ENCODE measurements around the gene KIAA1671. TPM values are rescaled to one million over a fixed set of nuclear protein-coding genes. Genes with fewer than 3 reads are reported as not detected.

KIAA1671 gene
- polyA plus RNA-seq, 4 donors = 7.0 to 24.3 (median 14.7) TPM

- DNase-seq (peak in 1 of 2 donors; percentile 19), FAIRE-seq (no peak)
- H3K9me3 ChIP-seq (ENCODE audit: control insufficient read depth in 2 of 2, insufficient read depth in 1 of 2, low read depth in 1 of 2, low read length in 1 of 2) = peaks cover 0 to 2% of the 10 kb centered on the region in 2 donors
- 14 to 24% (median 20%) methylated on average over 2 of the region's 2 CpGs for WGBS, 3 donors
- no peaks in the 10 kb centered on the region for H3K27me3 ChIP-seq (ENCODE audit: control insufficient read depth in 3 of 3, insufficient read depth in 3 of 3, low read length in 3 of 3)
- no peaks in the 10 kb centered on the region for H3K4me1 ChIP-seq (ENCODE audit: control insufficient read depth in 3 of 3, insufficient read depth in 2 of 3, low read depth in 1 of 3, low read length in 2 of 3)
- H3K36me3 ChIP-seq (ENCODE audit: control insufficient read depth in 3 of 3, insufficient read depth in 2 of 3, low read depth in 1 of 3, low read length in 3 of 3) = peaks cover 0 to 13% (median 3%) of the 10 kb centered on the region in 3 donors
- no peak overlapping the region for H3K4me3 ChIP-seq (ENCODE audit: low read depth in 1 of 3, low read length in 3 of 3)
- H3K27ac ChIP-seq (ENCODE audit: low read depth in 1 of 3, low read length in 2 of 3) = peak overlapping the region in 1 of 3 donors; percentile 4
Observed at GRCh38 chr22:25139062-25139461, 186.5 kb downstream of the KIAA1671 start.

DNA sequence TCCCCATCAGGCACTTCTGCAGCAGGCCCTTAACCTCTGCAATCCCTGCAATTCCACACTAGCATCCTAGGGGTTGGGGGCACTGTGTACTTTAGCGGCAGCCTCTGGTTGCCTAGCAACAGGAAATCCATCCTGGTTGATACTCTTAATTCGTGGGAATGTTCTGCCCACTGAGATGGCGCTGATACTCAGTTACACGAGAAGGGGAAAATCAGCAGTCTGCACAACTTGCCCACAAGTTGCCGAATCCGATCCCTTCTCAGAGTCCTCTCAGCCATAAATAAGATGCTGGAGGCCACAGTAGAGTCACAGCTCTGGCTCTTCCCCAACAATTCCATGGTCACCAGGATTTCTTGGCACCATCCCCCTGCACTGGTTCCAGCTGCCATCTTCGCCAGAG is 189.6 kb downstream of the KIAA1671 start:
- Histone ChIP-seq H3K27me3 (ENCODE audit: control insufficient read depth in 3 of 3, insufficient read depth in 3 of 3, low read length in 3 of 3) (no peaks in the 10 kb centered on the region), H3K4me3 (ENCODE audit: low read depth in 1 of 3, low read length in 3 of 3) (no peak overlapping the region), H3K9me3 (ENCODE audit: control insufficient read depth in 2 of 2, insufficient read depth in 1 of 2, low read depth in 1 of 2, low read length in 1 of 2) (peaks cover 0 to 2% of the 10 kb centered on the region in 2 donors), H3K4me1 (ENCODE audit: control insufficient read depth in 3 of 3, insufficient read depth in 2 of 3, low read depth in 1 of 3, low read length in 2 of 3) (no peaks in the 10 kb centered on the region), H3K36me3 (ENCODE audit: control insufficient read depth in 3 of 3, insufficient read depth in 2 of 3, low read depth in 1 of 3, low read length in 3 of 3) (peaks cover 0 to 15% (median 0%) of the 10 kb centered on the region in 3 donors), H3K27ac (ENCODE audit: low read depth in 1 of 3, low read length in 2 of 3) (no peak overlapping the region)
- WGBS, 3 donors = 79 to 89% (median 89%) methylated on average over 7 of the region's 7 CpGs
- DNase-seq (no peak), FAIRE-seq (no peak)

- H3K27ac ChIP-seq (ENCODE audit: low read depth in 1 of 3, low read length in 2 of 3) = peak overlapping the region in 1 of 3 donors; percentile 25
- no peak overlapping the region for H3K4me3 ChIP-seq (ENCODE audit: low read depth in 1 of 3, low read length in 3 of 3)
- H3K9me3 ChIP-seq (ENCODE audit: control insufficient read depth in 2 of 2, insufficient read depth in 1 of 2, low read depth in 1 of 2, low read length in 1 of 2) = no peaks in the 10 kb centered on the region
- no peaks in the 10 kb centered on the region for H3K27me3 ChIP-seq (ENCODE audit: control insufficient read depth in 3 of 3, insufficient read depth in 3 of 3, low read length in 3 of 3)
- DNase-seq = no peak
- peaks cover 0 to 15% (median 0%) of the 10 kb centered on the region in 3 donors for H3K36me3 ChIP-seq (ENCODE audit: control insufficient read depth in 3 of 3, insufficient read depth in 2 of 3, low read depth in 1 of 3, low read length in 3 of 3)
- no peak for FAIRE-seq
- H3K4me1 ChIP-seq (ENCODE audit: control insufficient read depth in 3 of 3, insufficient read depth in 2 of 3, low read depth in 1 of 3, low read length in 2 of 3) = peaks cover 0 to 7% (median 2%) of the 10 kb centered on the region in 3 donors
- WGBS, 3 donors = 80 to 90% (median 88%) methylated on average over 5 of the region's 5 CpGs
Observed at GRCh38 chr22:25143156-25144076, 190.9 kb downstream of the KIAA1671 start.

DNA sequence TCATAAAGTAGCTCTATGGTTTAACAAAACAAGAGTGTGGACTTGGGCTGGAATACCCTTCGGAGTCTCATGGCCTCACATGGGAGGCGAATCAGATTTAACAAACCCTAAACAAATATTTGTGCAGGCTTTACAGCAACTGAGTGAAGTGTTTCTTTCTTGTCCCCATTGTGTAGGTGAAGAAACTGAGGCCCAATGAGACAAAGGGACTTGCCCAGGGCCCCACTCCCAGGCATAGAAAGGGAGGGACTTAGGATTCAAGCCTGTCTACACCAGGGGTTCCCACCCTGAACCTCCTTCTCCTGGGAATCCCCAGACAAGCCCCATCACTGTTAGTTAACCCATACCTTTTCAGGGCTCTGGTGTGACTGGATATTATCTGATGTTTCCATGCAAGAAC is 192.0 kb downstream of the KIAA1671 start:
- H3K27me3 ChIP-seq (ENCODE audit: control insufficient read depth in 3 of 3, insufficient read depth in 3 of 3, low read length in 3 of 3) = no peaks in the 10 kb centered on the region
- WGBS, 3 donors = 84 to 98% (median 94%) methylated on average over 2 of the region's 2 CpGs
- H3K27ac ChIP-seq (ENCODE audit: low read depth in 1 of 3, low read length in 2 of 3) = no peak overlapping the region
- H3K36me3 ChIP-seq (ENCODE audit: control insufficient read depth in 3 of 3, insufficient read depth in 2 of 3, low read depth in 1 of 3, low read length in 3 of 3) = peaks cover 0 to 15% (median 0%) of the 10 kb centered on the region in 3 donors
- DNase-seq (no peak), FAIRE-seq (no peak)
- H3K9me3 ChIP-seq (ENCODE audit: control insufficient read depth in 2 of 2, insufficient read depth in 1 of 2, low read depth in 1 of 2, low read length in 1 of 2) = no peaks in the 10 kb centered on the region
- peaks cover 2 to 11% (median 7%) of the 10 kb centered on the region in 3 donors for H3K4me1 ChIP-seq (ENCODE audit: control insufficient read depth in 3 of 3, insufficient read depth in 2 of 3, low read depth in 1 of 3, low read length in 2 of 3)
- no peak overlapping the region for H3K4me3 ChIP-seq (ENCODE audit: low read depth in 1 of 3, low read length in 3 of 3)

DNA sequence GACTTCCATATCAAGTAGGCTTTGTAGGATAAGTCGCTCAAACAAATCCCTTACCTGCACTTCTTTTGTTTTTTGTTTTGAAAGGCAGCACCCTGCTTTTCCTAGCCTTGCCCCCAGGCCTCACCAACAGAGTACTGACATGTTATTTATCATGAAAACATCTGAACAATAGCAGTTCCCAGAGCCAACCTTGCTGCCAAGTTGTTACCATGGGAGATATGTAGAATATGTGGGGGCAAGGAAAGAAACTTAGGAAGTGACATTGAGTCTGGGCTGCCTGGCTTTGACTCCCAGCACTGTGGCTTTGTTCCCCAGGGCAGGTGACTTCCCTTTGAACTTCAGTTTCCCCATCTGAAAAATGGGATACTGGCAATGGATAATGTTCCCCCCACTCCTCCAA is 193.8 kb downstream of the KIAA1671 start:
- FAIRE-seq (no peak), DNase-seq (no peak)
- peaks cover 2 to 11% (median 7%) of the 10 kb centered on the region in 3 donors for H3K4me1 ChIP-seq (ENCODE audit: control insufficient read depth in 3 of 3, insufficient read depth in 2 of 3, low read depth in 1 of 3, low read length in 2 of 3)
- H3K36me3 ChIP-seq (ENCODE audit: control insufficient read depth in 3 of 3, insufficient read depth in 2 of 3, low read depth in 1 of 3, low read length in 3 of 3) = peaks cover 0 to 14% (median 0%) of the 10 kb centered on the region in 3 donors
- no peaks in the 10 kb centered on the region for H3K9me3 ChIP-seq (ENCODE audit: control insufficient read depth in 2 of 2, insufficient read depth in 1 of 2, low read depth in 1 of 2, low read length in 1 of 2)
- no peaks in the 10 kb centered on the region for H3K27me3 ChIP-seq (ENCODE audit: control insufficient read depth in 3 of 3, insufficient read depth in 3 of 3, low read length in 3 of 3)
- WGBS, 3 donors = 73 to 87% (median 82%) methylated on average over 1 of the region's 1 CpG
- no peak overlapping the region for H3K4me3 ChIP-seq (ENCODE audit: low read depth in 1 of 3, low read length in 3 of 3)
- H3K27ac ChIP-seq (ENCODE audit: low read depth in 1 of 3, low read length in 2 of 3) = no peak overlapping the region

GRCh38 chr22:25146906-25147641 is 194.6 kb downstream of the KIAA1671 start:
- FAIRE-seq = no peak
- no peaks in the 10 kb centered on the region for H3K27me3 ChIP-seq (ENCODE audit: control insufficient read depth in 3 of 3, insufficient read depth in 3 of 3, low read length in 3 of 3)
- WGBS, 3 donors = 47 to 67% (median 65%) methylated on average over 4 of the region's 4 CpGs
- H3K4me1 ChIP-seq (ENCODE audit: control insufficient read depth in 3 of 3, insufficient read depth in 2 of 3, low read depth in 1 of 3, low read length in 2 of 3) = peaks cover 2 to 11% (median 7%) of the 10 kb centered on the region in 3 donors
- no peaks in the 10 kb centered on the region for H3K9me3 ChIP-seq (ENCODE audit: control insufficient read depth in 2 of 2, insufficient read depth in 1 of 2, low read depth in 1 of 2, low read length in 1 of 2)
- no peak overlapping the region for H3K27ac ChIP-seq (ENCODE audit: low read depth in 1 of 3, low read length in 2 of 3)
- H3K4me3 ChIP-seq (ENCODE audit: low read depth in 1 of 3, low read length in 3 of 3) = no peak overlapping the region
- peaks cover 0 to 14% (median 0%) of the 10 kb centered on the region in 3 donors for H3K36me3 ChIP-seq (ENCODE audit: control insufficient read depth in 3 of 3, insufficient read depth in 2 of 3, low read depth in 1 of 3, low read length in 3 of 3)
- DNase-seq = no peak

GRCh38 chr22:25147642-25147928 is 195.1 kb downstream of the KIAA1671 start:
- DNase-seq (no peak), FAIRE-seq (no peak)
- 64 to 79% (median 74%) methylated on average over 2 of the region's 2 CpGs for WGBS, 3 donors
- H3K4me3 ChIP-seq (ENCODE audit: low read depth in 1 of 3, low read length in 3 of 3) = no peak overlapping the region
- H3K36me3 ChIP-seq (ENCODE audit: control insufficient read depth in 3 of 3, insufficient read depth in 2 of 3, low read depth in 1 of 3, low read length in 3 of 3) = peaks cover 0 to 11% (median 0%) of the 10 kb centered on the region in 3 donors
- no peak overlapping the region for H3K27ac ChIP-seq (ENCODE audit: low read depth in 1 of 3, low read length in 2 of 3)
- peaks cover 2 to 11% (median 7%) of the 10 kb centered on the region in 3 donors for H3K4me1 ChIP-seq (ENCODE audit: control insufficient read depth in 3 of 3, insufficient read depth in 2 of 3, low read depth in 1 of 3, low read length in 2 of 3)
- no peaks in the 10 kb centered on the region for H3K27me3 ChIP-seq (ENCODE audit: control insufficient read depth in 3 of 3, insufficient read depth in 3 of 3, low read length in 3 of 3)
- no peaks in the 10 kb centered on the region for H3K9me3 ChIP-seq (ENCODE audit: control insufficient read depth in 2 of 2, insufficient read depth in 1 of 2, low read depth in 1 of 2, low read length in 1 of 2)

- H3K27ac ChIP-seq (ENCODE audit: low read depth in 1 of 3, low read length in 2 of 3) = peak overlapping the region; percentile 28 to 33 (median 30)
- H3K36me3 ChIP-seq (ENCODE audit: control insufficient read depth in 3 of 3, insufficient read depth in 2 of 3, low read depth in 1 of 3, low read length in 3 of 3) = peaks cover 0 to 11% (median 0%) of the 10 kb centered on the region in 3 donors
- FAIRE-seq (no peak), DNase-seq (peak; percentile 68 to 88)
- 13 to 38% (median 18%) methylated on average over 4 of the region's 4 CpGs for WGBS, 3 donors
- peaks cover 2 to 11% (median 7%) of the 10 kb centered on the region in 3 donors for H3K4me1 ChIP-seq (ENCODE audit: control insufficient read depth in 3 of 3, insufficient read depth in 2 of 3, low read depth in 1 of 3, low read length in 2 of 3)
- H3K9me3 ChIP-seq (ENCODE audit: control insufficient read depth in 2 of 2, insufficient read depth in 1 of 2, low read depth in 1 of 2, low read length in 1 of 2) = no peaks in the 10 kb centered on the region
- no peaks in the 10 kb centered on the region for H3K27me3 ChIP-seq (ENCODE audit: control insufficient read depth in 3 of 3, insufficient read depth in 3 of 3, low read length in 3 of 3)
- H3K4me3 ChIP-seq (ENCODE audit: low read depth in 1 of 3, low read length in 3 of 3) = no peak overlapping the region
Observed at GRCh38 chr22:25148149-25148691, 195.7 kb downstream of the KIAA1671 start.

Measured in small intestine (tissue), 7 donors.